BLaER1 treated with 17β-estradiol and CSF1 and Interleukin-3, amounts not matched to agents 10 nM and 100 nM (cell line): ENCODE data around the gene APMAP.

Experiments used
- H3K27ac ChIP-seq, 11 experiments: shearing (Covaris generic); formaldehyde crosslinking; 2 replicates each; pipeline ENCODE4 v1.8.1; 2022
- H3K27me3 ChIP-seq, 11 experiments: shearing (Covaris generic); formaldehyde crosslinking; 2 replicates each; pipeline ENCODE4 v1.8.1; 2022
- H3K36me3 ChIP-seq, 11 experiments: shearing (Covaris generic); formaldehyde crosslinking; 2 replicates each; pipeline ENCODE4 v1.8.1; 2022
- H3K4me1 ChIP-seq, 10 experiments: shearing (Covaris generic); formaldehyde crosslinking; 2 replicates each; pipeline ENCODE4 v1.8.1; 2022
- H3K4me2 ChIP-seq, 11 experiments: shearing (Covaris generic); formaldehyde crosslinking; 2 replicates each; pipeline ENCODE4 v1.8.1; 2022
- H3K4me3 ChIP-seq, 10 experiments: shearing (Covaris generic); formaldehyde crosslinking; 2 replicates each; pipeline ENCODE4 v1.8.1; 2022
- H3K9ac ChIP-seq, 11 experiments: shearing (Covaris generic); formaldehyde crosslinking; 2 replicates each; pipeline ENCODE4 v1.8.1; 2022
- H3K9me3 ChIP-seq, 11 experiments: shearing (Covaris generic); formaldehyde crosslinking; replicated peaks in 1 of 11; 2 replicates each; pipeline ENCODE4 v1.8.1; 2022
- H4K20me1 ChIP-seq, 11 experiments: shearing (Covaris generic); formaldehyde crosslinking; 2 replicates each; pipeline ENCODE4 v1.8.1; 2022
- Cebpa-rat ChIP-seq, 11 experiments: shearing (Covaris generic); IDR thresholded peaks; 2 replicates each; pipeline ENCODE4 v1.8.1; 2022

The APMAP gene

GRCh38 chr20:24939036-24939435 is 53.5 kb downstream of the APMAP start:
- peaks cover 10 to 31% (median 18%) of the 10 kb centered on the region in 10 experiments; a peak in 18 of 20 replicates for H3K4me1 ChIP-seq
- H4K20me1 ChIP-seq = no peaks in the 10 kb centered on the region
- peaks cover 0 to 8% (median 0%) of the 10 kb centered on the region in 11 experiments; a peak in 1 of 22 replicates for H3K36me3 ChIP-seq
- no peaks in the 10 kb centered on the region for H3K27me3 ChIP-seq
- H3K9ac ChIP-seq = no peak overlapping the region
- H3K9me3 ChIP-seq = peaks cover 49 to 77% (median 67%) of the 10 kb centered on the region in 11 experiments
- H3K4me3 ChIP-seq = no peak overlapping the region
- TF ChIP-seq Cebpa-rat (IDR thresholded peaks at IDR 0.05) = no peak
- no peak overlapping the region for H3K4me2 ChIP-seq
- no peak overlapping the region for H3K27ac ChIP-seq

- Histone ChIP-seq H3K4me1 (peaks cover 15 to 36% (median 23%) of the 10 kb centered on the region in 10 experiments), H3K27me3 (no peaks in the 10 kb centered on the region), H3K36me3 (peaks cover 0 to 8% (median 0%) of the 10 kb centered on the region in 11 experiments; a peak in 1 of 22 replicates), H3K9me3 (peaks cover 45 to 78% (median 69%) of the 10 kb centered on the region in 11 experiments), H3K27ac (no peak overlapping the region), H3K9ac (no peak overlapping the region), H3K4me2 (peak overlapping the region in 1 of 11 experiments; percentile 24; a peak in 1 of 22 replicates), H4K20me1 (no peaks in the 10 kb centered on the region), H3K4me3 (no peak overlapping the region)
- TF ChIP-seq Cebpa-rat (IDR thresholded peaks at IDR 0.05) = no peak
Observed at GRCh38 chr20:24938498-24938897, 54.1 kb downstream of the APMAP start.

DNA sequence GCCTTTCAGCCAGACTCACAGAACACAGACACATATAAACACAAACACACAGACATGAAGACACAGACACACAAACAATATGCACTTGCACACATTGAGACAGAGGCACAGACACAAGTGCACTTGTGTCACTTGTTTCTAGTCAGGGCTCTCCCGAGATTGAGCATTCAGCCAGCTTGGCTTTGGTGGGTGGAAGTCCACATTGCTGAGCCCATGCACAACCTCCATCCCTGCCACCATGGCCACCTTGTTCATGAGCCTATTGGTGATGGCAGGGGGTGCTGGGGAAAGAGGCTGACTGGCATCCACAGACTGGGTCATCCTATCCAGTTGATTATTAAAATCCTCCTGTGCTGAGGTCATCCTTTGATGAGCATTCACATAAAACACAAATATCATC is 55.0 kb downstream of the APMAP start:
- Histone ChIP-seq H3K9ac (no peak overlapping the region), H3K27me3 (no peaks in the 10 kb centered on the region), H3K27ac (no peak overlapping the region), H3K36me3 (peaks cover 0 to 8% (median 0%) of the 10 kb centered on the region in 11 experiments; a peak in 1 of 22 replicates), H3K9me3 (peaks cover 38 to 78% (median 69%) of the 10 kb centered on the region in 11 experiments), H4K20me1 (no peaks in the 10 kb centered on the region), H3K4me1 (peaks cover 19 to 36% (median 26%) of the 10 kb centered on the region in 10 experiments), H3K4me2 (no peak overlapping the region), H3K4me3 (no peak overlapping the region)
- TF ChIP-seq Cebpa-rat (IDR thresholded peaks at IDR 0.05) = no peak

DNA sequence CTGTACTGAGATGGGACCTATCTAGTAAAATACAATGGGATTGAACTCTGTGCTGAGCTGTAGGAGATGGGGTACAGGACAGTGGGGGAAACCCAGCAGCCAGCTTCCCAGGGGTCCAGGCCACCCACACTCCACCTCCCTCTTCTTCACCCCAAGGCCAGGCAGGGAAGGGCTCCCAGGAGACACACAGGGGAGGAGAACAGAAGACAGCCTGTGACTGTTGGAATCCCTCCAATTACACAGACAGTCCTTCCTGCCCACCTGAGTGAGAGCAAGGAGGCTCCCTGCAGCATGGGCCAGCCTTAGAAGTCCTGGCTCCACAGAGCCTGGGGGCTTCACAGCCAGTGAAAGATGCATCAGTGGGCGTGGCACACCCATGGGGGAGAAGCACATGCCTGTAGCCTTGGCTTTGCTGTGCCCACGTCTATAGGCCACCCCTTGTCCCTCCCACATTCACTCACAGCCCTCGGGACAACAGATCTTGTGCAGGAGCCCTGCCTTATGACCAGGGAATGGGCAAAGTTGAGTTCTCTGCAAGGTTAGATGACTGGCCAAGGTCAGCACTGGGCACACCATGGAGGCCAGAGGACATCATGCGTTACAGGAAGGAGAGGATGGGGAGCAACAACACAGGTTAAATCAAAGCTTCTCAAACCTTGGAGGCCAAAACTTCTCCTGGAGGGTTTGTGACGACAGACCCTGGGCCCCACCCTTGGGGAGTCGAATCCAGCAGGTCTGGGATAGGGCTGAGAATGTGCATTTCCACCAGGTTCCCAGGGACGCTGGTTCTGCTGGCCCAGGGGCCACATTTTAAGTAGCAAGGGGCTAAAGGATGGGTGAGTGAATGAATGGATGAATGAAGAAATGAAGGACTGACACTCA is 55.8 kb downstream of the APMAP start:
- peak overlapping the region in 1 of 11 experiments; percentile 33; a peak in 1 of 22 replicates for H3K4me2 ChIP-seq
- H3K27me3 ChIP-seq = no peaks in the 10 kb centered on the region
- H3K36me3 ChIP-seq = peaks cover 0 to 8% (median 0%) of the 10 kb centered on the region in 11 experiments; a peak in 1 of 22 replicates
- peaks cover 26 to 42% (median 34%) of the 10 kb centered on the region in 10 experiments for H3K4me1 ChIP-seq
- H4K20me1 ChIP-seq = no peaks in the 10 kb centered on the region
- H3K9ac ChIP-seq = no peak overlapping the region
- no peak overlapping the region for H3K27ac ChIP-seq
- H3K9me3 ChIP-seq = peaks cover 29 to 75% (median 64%) of the 10 kb centered on the region in 11 experiments
- no peak overlapping the region for H3K4me3 ChIP-seq
- TF ChIP-seq Cebpa-rat (IDR thresholded peaks at IDR 0.05) = no peak

DNA sequence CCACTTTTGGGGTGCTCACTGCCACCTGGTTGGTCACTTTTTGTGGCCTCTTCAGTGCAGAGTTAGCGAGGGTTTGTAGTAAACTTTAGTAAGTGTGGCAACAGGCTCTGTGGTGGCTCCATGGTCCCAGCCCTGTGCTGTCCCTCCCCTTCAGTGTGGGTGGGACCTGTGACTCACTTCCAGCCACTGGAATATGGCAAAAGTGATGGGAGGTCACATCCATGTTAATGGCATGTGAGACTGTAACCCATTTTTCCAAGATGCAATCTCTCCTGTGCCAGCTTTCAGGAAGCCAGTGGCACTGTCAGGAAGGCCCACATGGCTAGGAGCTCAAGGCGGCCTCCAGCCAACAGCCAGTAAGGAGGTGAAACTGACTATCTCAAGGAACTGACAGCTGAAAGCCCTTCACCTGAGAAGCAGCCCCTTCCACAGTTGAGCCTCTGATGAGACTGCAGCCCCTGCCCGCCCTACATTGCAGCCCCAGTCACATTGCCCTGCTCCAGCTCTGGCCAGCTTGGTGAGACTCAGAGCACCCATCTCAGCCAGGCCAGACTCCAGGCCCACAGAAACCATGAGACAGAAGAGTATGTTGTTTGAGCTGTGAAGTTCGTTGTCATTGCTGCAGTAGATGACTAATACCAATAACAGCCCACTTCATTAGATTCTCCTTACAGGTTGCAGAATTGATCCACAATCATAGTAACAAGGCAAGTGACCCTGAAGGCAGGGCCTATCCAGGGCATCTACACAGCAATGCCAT is 56.6 kb downstream of the APMAP start:
- H3K4me1 ChIP-seq = peaks cover 34 to 50% (median 43%) of the 10 kb centered on the region in 10 experiments
- H3K4me3 ChIP-seq = no peak overlapping the region
- peaks cover 21 to 67% (median 55%) of the 10 kb centered on the region in 11 experiments for H3K9me3 ChIP-seq
- no peak overlapping the region for H3K9ac ChIP-seq
- peaks cover 0 to 5% (median 0%) of the 10 kb centered on the region in 11 experiments; a peak in 1 of 22 replicates for H3K36me3 ChIP-seq
- H3K27ac ChIP-seq = no peak overlapping the region
- H3K4me2 ChIP-seq = peak overlapping the region in 3 of 11 experiments; percentile 3 to 26 (median 19); a peak in 3 of 22 replicates
- TF ChIP-seq Cebpa-rat (IDR thresholded peaks at IDR 0.05) = no peak
- H4K20me1 ChIP-seq = no peaks in the 10 kb centered on the region
- H3K27me3 ChIP-seq = no peaks in the 10 kb centered on the region

- Histone ChIP-seq H4K20me1 (no peaks in the 10 kb centered on the region), H3K4me2 (peak overlapping the region in 3 of 11 experiments; percentile 3 to 26 (median 19); a peak in 3 of 22 replicates), H3K9me3 (peaks cover 13 to 59% (median 47%) of the 10 kb centered on the region in 11 experiments), H3K4me3 (no peak overlapping the region), H3K4me1 (peaks cover 43 to 58% (median 51%) of the 10 kb centered on the region in 10 experiments), H3K27ac (no peak overlapping the region), H3K27me3 (no peaks in the 10 kb centered on the region), H3K36me3 (0 out of 22 replicates have a peak, but pooled peaks cover 0 to under 1% (median 0%) of the 10 kb centered on the region in 11 experiments), H3K9ac (no peak overlapping the region)
- TF ChIP-seq Cebpa-rat (IDR thresholded peaks at IDR 0.05) = no peak
Observed at GRCh38 chr20:24935140-24935539, 57.4 kb downstream of the APMAP start.

- H3K9ac ChIP-seq = no peak overlapping the region
- H3K27me3 ChIP-seq = no peaks in the 10 kb centered on the region
- peak overlapping the region in 3 of 11 experiments; percentile 18 to 82 (median 67); a peak in 2 of 22 replicates for H3K4me2 ChIP-seq
- H3K4me1 ChIP-seq = peaks cover 46 to 62% (median 51%) of the 10 kb centered on the region in 10 experiments
- peak overlapping the region in 2 of 11 experiments; percentile 14 to 83; a peak in 1 of 22 replicates for H3K27ac ChIP-seq
- H4K20me1 ChIP-seq = no peaks in the 10 kb centered on the region
- peaks cover 9 to 54% (median 43%) of the 10 kb centered on the region in 11 experiments; a peak in 21 of 22 replicates for H3K9me3 ChIP-seq
- no peak overlapping the region for H3K4me3 ChIP-seq
- H3K36me3 ChIP-seq = no peaks in the 10 kb centered on the region
- no peak for TF ChIP-seq Cebpa-rat (IDR thresholded peaks at IDR 0.05)
Observed at GRCh38 chr20:24934716-24935115, 57.8 kb downstream of the APMAP start.

- H3K9me3 ChIP-seq = peaks cover 5 to 49% (median 38%) of the 10 kb centered on the region in 11 experiments; a peak in 20 of 22 replicates
- no peaks in the 10 kb centered on the region for H4K20me1 ChIP-seq
- peaks cover 46 to 63% (median 51%) of the 10 kb centered on the region in 10 experiments for H3K4me1 ChIP-seq
- no peaks in the 10 kb centered on the region for H3K36me3 ChIP-seq
- no peak for TF ChIP-seq Cebpa-rat (IDR thresholded peaks at IDR 0.05)
- H3K4me2 ChIP-seq = peak overlapping the region in 8 of 11 experiments; percentile 18 to 88 (median 79); a peak in 5 of 22 replicates
- H3K4me3 ChIP-seq = no peak overlapping the region
- H3K27me3 ChIP-seq = no peaks in the 10 kb centered on the region
- peak overlapping the region in 2 of 11 experiments; percentile 14 to 83; a peak in 1 of 22 replicates for H3K27ac ChIP-seq
- no peak overlapping the region for H3K9ac ChIP-seq
Observed at GRCh38 chr20:24934101-24934661, 58.4 kb downstream of the APMAP start.
